AG08395 (cell line): ENCODE data around the gene P2RY2.
A peak's percentile ranks its signal among the peaks of the same experiment; 100 is the strongest.
"Not testable (repeated sequence)": the region's sequence is repeated elsewhere in the genome, so short reads cannot be mapped to it uniquely, and the experiment has no call there.

Experiments
- DNase-seq: peaks from one replicate; pipeline ENCODE4 v3.0.0; 2012; ENCODE audit warnings: mixed read lengths, low spot score

The P2RY2 gene

GRCh38 chr11:73228268-73229134 is 10.4 kb downstream of the P2RY2 start:
- DNase-seq = no peak

GRCh38 chr11:73229321-73229895 is 11.3 kb downstream of the P2RY2 start:
- no peak for DNase-seq

- no peak for DNase-seq
Observed at GRCh38 chr11:73229896-73230875, 12.1 kb downstream of the P2RY2 start.

GRCh38 chr11:73230931-73231330 is 12.8 kb downstream of the P2RY2 start:
- DNase-seq = no peak

GRCh38 chr11:73232487-73232886 is 14.4 kb downstream of the P2RY2 start:
- DNase-seq = not testable (repeated sequence)

GRCh38 chr11:73233211-73233610 is 15.1 kb downstream of the P2RY2 start:
- no peak for DNase-seq

GRCh38 chr11:73233692-73234470 is 15.8 kb downstream of the P2RY2 start:
- no peak for DNase-seq

GRCh38 chr11:73234471-73235181 is 16.5 kb downstream of the P2RY2 start:
- DNase-seq = no peak

GRCh38 chr11:73235236-73235786 is 17.2 kb downstream of the P2RY2 start:
- DNase-seq = no peak

- no peak for DNase-seq
Observed at GRCh38 chr11:73236205-73236765, 18.2 kb downstream of the P2RY2 start.

- peak; percentile 32 for DNase-seq
Observed at GRCh38 chr11:73236854-73237253, 18.8 kb downstream of the P2RY2 start.

- no peak for DNase-seq
Observed at GRCh38 chr11:73237471-73238290, 19.6 kb downstream of the P2RY2 start.

GRCh38 chr11:73239111-73239521 is 21.0 kb downstream of the P2RY2 start:
- DNase-seq = no peak

GRCh38 chr11:73239571-73240189 is 21.6 kb downstream of the P2RY2 start:
- DNase-seq = no peak

- peak; percentile 69 for DNase-seq
Observed at GRCh38 chr11:73240190-73240781, 22.2 kb downstream of the P2RY2 start.

- DNase-seq = no peak
Observed at GRCh38 chr11:73241300-73241699, 23.2 kb downstream of the P2RY2 start.

- DNase-seq = peak; percentile 90
Observed at GRCh38 chr11:73242251-73243092, 24.4 kb downstream of the P2RY2 start.

GRCh38 chr11:73243093-73243485 is 25.0 kb downstream of the P2RY2 start:
- DNase-seq = no peak
